CD14-positive monocyte (primary cell): ENCODE data around the gene LTBP1. TPM values are rescaled to one million over a fixed set of nuclear protein-coding genes. Genes with fewer than 3 reads are reported as not detected.

Source experiments
- DNase-seq, 3 donors: peaks; one replicate each; pipeline ENCODE4 v3.0.0-alpha.2; 2011 to 2022
- H2AFZ ChIP-seq: 2 replicates; pipeline ENCODE4 v1.6.0; 2012; ENCODE audit warnings: mild to moderate bottlenecking, low read depth, low read length, inconsistent platforms; ENCODE audit not compliant: insufficient read depth, poor library complexity, severe bottlenecking
- H3K27ac ChIP-seq, 2 donors: 1 replicate in 1 of 2; 2 replicates in 1 of 2; pipeline ENCODE4 v1.5.1; 2012 to 2013; ENCODE audit warnings: low read length in 2 of 2, control low read depth in 1 of 2, inconsistent platforms in 1 of 2, low read depth in 1 of 2, mild to moderate bottlenecking in 1 of 2
- H3K27me3 ChIP-seq, 2 donors: one replicate each; pipeline versions ENCODE4 v1.6.0 to v1.6.1; 2011 to 2013; ENCODE audit warnings: low read length in 2 of 2; ENCODE audit not compliant: control insufficient read depth in 2 of 2, insufficient read depth in 2 of 2
- H3K36me3 ChIP-seq, 2 donors: replicated peaks in 1 of 2; 1 replicate in 1 of 2; 2 replicates in 1 of 2; pipeline versions ENCODE4 v1.5.1 to v1.6.1; 2012 to 2013; ENCODE audit warnings: low read length in 2 of 2, control low read depth in 1 of 2, inconsistent platforms in 1 of 2, mild to moderate bottlenecking in 1 of 2; ENCODE audit not compliant: insufficient read depth in 2 of 2, control insufficient read depth in 1 of 2
- H3K4me1 ChIP-seq, 2 donors: 1 replicate in 1 of 2; 2 replicates in 1 of 2; pipeline versions ENCODE4 v1.5.1 to v1.6.1; 2012 to 2013; ENCODE audit warnings: low read length in 2 of 2, control low read depth in 1 of 2, inconsistent platforms in 1 of 2, mild to moderate bottlenecking in 1 of 2, moderate library complexity in 1 of 2; ENCODE audit not compliant: insufficient read depth in 2 of 2, control insufficient read depth in 1 of 2
- H3K4me2 ChIP-seq: replicated peaks from 2 replicates; pipeline ENCODE3; 2012; ENCODE audit warnings: low read length, moderate library complexity, mild to moderate bottlenecking; ENCODE audit not compliant: poor library complexity, severe bottlenecking; ENCODE audit errors: extremely low read depth
- H3K4me3 ChIP-seq, 3 experiments: fragments of 200-600 bp in 1 of 3; sonication (generic) in 1 of 3; replicated peaks in 1 of 3; 1 replicate in 2 of 3; 2 replicates in 1 of 3; pipeline ENCODE4 v1.5.1; 2011 to 2013; ENCODE audit warnings: low read length in 3 of 3, mild to moderate bottlenecking in 3 of 3, control low read depth in 2 of 3, low read depth in 2 of 3, inconsistent platforms in 1 of 3, moderate library complexity in 1 of 3
- H3K79me2 ChIP-seq: 2 replicates; pipeline ENCODE4 v1.6.0; 2012; ENCODE audit warnings: mild to moderate bottlenecking, control low read depth, inconsistent platforms, low read length, moderate library complexity; ENCODE audit not compliant: insufficient read depth
- H3K9ac ChIP-seq: 2 replicates; pipeline ENCODE4 v1.6.0; 2017; ENCODE audit warnings: low read length, mild to moderate bottlenecking; ENCODE audit not compliant: insufficient read depth, poor library complexity, severe bottlenecking
- H3K9me3 ChIP-seq, 2 donors: replicated peaks in 1 of 2; 1 replicate in 1 of 2; 2 replicates in 1 of 2; pipeline versions ENCODE4 v1.5.1 to v1.6.1; 2012 to 2013; ENCODE audit warnings: low read length in 2 of 2, control low read depth in 1 of 2; ENCODE audit not compliant: control insufficient read depth in 1 of 2, insufficient read depth in 1 of 2
- H4K20me1 ChIP-seq: 2 replicates; pipeline ENCODE4 v1.6.0; 2012; ENCODE audit warnings: mild to moderate bottlenecking, low read length, control low read depth, moderate library complexity; ENCODE audit not compliant: insufficient read depth
- H3K27ac Mint-ChIP-seq, 7 donors: one replicate each; pipeline ENCODE4 v1.8.0; 2020; ENCODE audit warnings: mild to moderate bottlenecking in 7 of 7, mixed read lengths in 7 of 7, moderate library complexity in 6 of 7, inconsistent platforms in 2 of 7
- H3K27me3 Mint-ChIP-seq, 3 donors: one replicate each; pipeline ENCODE4 v1.8.0; 2021 to 2022; ENCODE audit warnings: low read depth in 3 of 3, mild to moderate bottlenecking in 3 of 3, mixed read lengths in 3 of 3, moderate library complexity in 3 of 3, inconsistent platforms in 1 of 3
- H3K36me3 Mint-ChIP-seq, 2 donors: one replicate each; pipeline ENCODE4 v1.8.0; 2020; ENCODE audit warnings: mixed read lengths in 2 of 2, inconsistent platforms in 1 of 2, mild to moderate bottlenecking in 1 of 2
- H3K4me1 Mint-ChIP-seq: one replicate; pipeline ENCODE4 v1.8.0; 2020; ENCODE audit warnings: mild to moderate bottlenecking, mixed read lengths
- H3K4me3 Mint-ChIP-seq, 2 donors: one replicate each; pipeline ENCODE4 v1.8.0; 2020; ENCODE audit warnings: mild to moderate bottlenecking in 2 of 2, mixed read lengths in 2 of 2, moderate library complexity in 1 of 2
- H3K9me3 Mint-ChIP-seq, 7 donors: one replicate each; pipeline ENCODE4 v1.8.0; 2020 to 2022; ENCODE audit warnings: mixed read lengths in 7 of 7, mild to moderate bottlenecking in 6 of 7, moderate library complexity in 6 of 7, inconsistent platforms in 2 of 7
- WGBS: methylation state at CpG from one replicate; pipeline ENCODE4 v1.1.5; 2013; ENCODE audit warnings: missing lambda C conversion rate; ENCODE audit not compliant: insufficient coverage; 5-methylcytosine and 5-hydroxymethylcytosine counted together
- intact Hi-C, 2 donors: fragments of 100-400 bp; cut with micrococcal nuclease; formaldehyde crosslinking; loops; one replicate each; pipeline versions ENCODE4 v1.15.0 to v1.15.1; 2023
- polyA plus RNA-seq, 3 donors: library from polyadenylated mRNA; depleted of rRNA in 1 of 3; unstranded in 2 of 3; stranded (reverse) in 1 of 3; fragments of 300-500 nt in 2 of 3; fragments of >200 nt in 1 of 3; fragmentation: Illumina TruSeq in 2 of 3; gene quantifications; 1 replicate in 2 of 3; 2 replicates in 1 of 3; pipeline ENCODE4 v1.2.3, GENCODE V29; 2012 to 2021
- TF ChIP-seq, protein P1 (sequence below): fragments of 200-600 bp; IDR thresholded peaks from one replicate; pipeline ENCODE4 v1.8.0; 2022; ENCODE audit warnings: antibody characterized with exemption, mild to moderate bottlenecking

Gene LTBP1
- polyA plus RNA-seq, 3 donors, result 0.18 to 0.24 TPM; not detected in 1

GRCh38 chr2:33024758-33025157 is 78.0 kb downstream of the LTBP1 start:
- Mint-ChIP-seq H3K4me1 (no peaks in the 10 kb centered on the region), H3K4me3 (no peak overlapping the region), H3K27me3 (peaks cover 4 to 9% (median 5%) of the 10 kb centered on the region in 3 donors), H3K9me3 (peaks cover 0 to 9% (median 2%) of the 10 kb centered on the region in 7 donors), H3K27ac (no peak overlapping the region), H3K36me3 (no peaks in the 10 kb centered on the region)
- H2AFZ ChIP-seq, result no peak overlapping the region
- H3K27ac ChIP-seq, result no peak overlapping the region
- no peak for DNase-seq
- H3K4me2 ChIP-seq, result no peak overlapping the region
- TF ChIP-seq, protein P1, sequence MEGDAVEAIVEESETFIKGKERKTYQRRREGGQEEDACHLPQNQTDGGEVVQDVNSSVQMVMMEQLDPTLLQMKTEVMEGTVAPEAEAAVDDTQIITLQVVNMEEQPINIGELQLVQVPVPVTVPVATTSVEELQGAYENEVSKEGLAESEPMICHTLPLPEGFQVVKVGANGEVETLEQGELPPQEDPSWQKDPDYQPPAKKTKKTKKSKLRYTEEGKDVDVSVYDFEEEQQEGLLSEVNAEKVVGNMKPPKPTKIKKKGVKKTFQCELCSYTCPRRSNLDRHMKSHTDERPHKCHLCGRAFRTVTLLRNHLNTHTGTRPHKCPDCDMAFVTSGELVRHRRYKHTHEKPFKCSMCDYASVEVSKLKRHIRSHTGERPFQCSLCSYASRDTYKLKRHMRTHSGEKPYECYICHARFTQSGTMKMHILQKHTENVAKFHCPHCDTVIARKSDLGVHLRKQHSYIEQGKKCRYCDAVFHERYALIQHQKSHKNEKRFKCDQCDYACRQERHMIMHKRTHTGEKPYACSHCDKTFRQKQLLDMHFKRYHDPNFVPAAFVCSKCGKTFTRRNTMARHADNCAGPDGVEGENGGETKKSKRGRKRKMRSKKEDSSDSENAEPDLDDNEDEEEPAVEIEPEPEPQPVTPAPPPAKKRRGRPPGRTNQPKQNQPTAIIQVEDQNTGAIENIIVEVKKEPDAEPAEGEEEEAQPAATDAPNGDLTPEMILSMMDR, result no peak
- H4K20me1 ChIP-seq, result no peaks in the 10 kb centered on the region
- no peaks in the 10 kb centered on the region for H3K36me3 ChIP-seq
- WGBS, result 93% methylated on average over 2 of the region's 2 CpGs
- no peak overlapping the region for H3K9ac ChIP-seq
- no peaks in the 10 kb centered on the region for H3K79me2 ChIP-seq
- intact Hi-C loops, result no loop called here
- no peaks in the 10 kb centered on the region for H3K27me3 ChIP-seq
- H3K4me1 ChIP-seq, result no peaks in the 10 kb centered on the region
- no peak overlapping the region for H3K4me3 ChIP-seq
- no peaks in the 10 kb centered on the region for H3K9me3 ChIP-seq

GRCh38 chr2:33029459-33029858 is 82.7 kb downstream of the LTBP1 start:
- Mint-ChIP-seq H3K4me1 (no peaks in the 10 kb centered on the region), H3K9me3 (peaks cover 0 to 6% (median 0%) of the 10 kb centered on the region in 7 donors), H3K4me3 (no peak overlapping the region), H3K27me3 (peaks cover 0 to 3% (median 2%) of the 10 kb centered on the region in 3 donors), H3K36me3 (no peaks in the 10 kb centered on the region), H3K27ac (no peak overlapping the region)
- no peak overlapping the region for H2AFZ ChIP-seq
- WGBS, result 92% methylated on average over 2 of the region's 3 CpGs
- intact Hi-C loops, result no loop called here
- no peaks in the 10 kb centered on the region for H4K20me1 ChIP-seq
- no peak for DNase-seq
- no peaks in the 10 kb centered on the region for H3K9me3 ChIP-seq
- no peak overlapping the region for H3K9ac ChIP-seq
- H3K4me3 ChIP-seq, result no peak overlapping the region
- H3K27ac ChIP-seq, result no peak overlapping the region
- no peaks in the 10 kb centered on the region for H3K4me1 ChIP-seq
- TF ChIP-seq, protein P1, result no peak
- H3K36me3 ChIP-seq, result no peaks in the 10 kb centered on the region
- no peak overlapping the region for H3K4me2 ChIP-seq
- no peaks in the 10 kb centered on the region for H3K27me3 ChIP-seq
- H3K79me2 ChIP-seq, result no peaks in the 10 kb centered on the region
